Measurements from ENCODE around the gene TFAP2D.

Gene TFAP2D

DNA sequence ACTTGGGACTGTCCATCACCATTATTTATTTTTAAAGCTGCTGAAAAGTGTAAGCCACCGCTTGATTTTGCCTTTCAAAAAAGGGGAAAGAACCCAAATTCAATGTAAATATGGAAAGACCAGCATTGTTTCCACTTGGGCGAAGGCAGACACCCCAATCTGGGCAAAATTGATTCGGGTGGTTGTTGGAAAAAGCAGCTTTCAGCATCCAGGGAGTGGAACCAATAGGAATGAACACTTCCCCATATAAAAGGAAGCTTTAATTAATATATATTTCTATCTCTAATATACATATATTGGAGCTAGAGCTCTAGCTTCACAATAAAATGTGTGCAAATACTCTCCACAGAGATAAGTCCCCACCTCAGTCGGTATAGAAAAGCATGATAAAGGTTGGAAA lies at the start of gene TFAP2D:
TFAP2D (plus strand) TSS at position 301 of the 400 bp plus-strand sequence. CDS start 530 bp downstream, outside the sequence.
- no peak for DNase-seq (ENCODE audit: low read depth)

DNA sequence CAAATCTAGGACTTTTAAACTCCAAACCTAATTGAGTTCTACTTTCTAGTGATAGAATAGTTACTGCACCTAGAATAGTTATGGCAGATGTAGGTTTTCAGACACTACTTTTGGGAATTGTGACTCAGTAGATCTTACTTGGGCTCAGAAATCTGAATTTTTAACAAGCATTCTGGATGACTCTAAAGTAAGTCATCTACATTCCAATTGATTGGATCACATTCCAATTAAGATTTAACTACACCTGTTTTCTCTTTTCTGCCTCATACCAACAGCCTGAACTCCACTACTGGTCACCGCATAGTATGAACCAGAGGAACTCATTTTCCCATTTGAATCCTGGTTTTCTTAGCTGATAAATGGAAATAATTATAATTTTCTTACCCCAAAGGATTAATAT lies 49.5 kb upstream of the TFAP2D start:
- no peak for DNase-seq (ENCODE audit: low read depth)

DNA sequence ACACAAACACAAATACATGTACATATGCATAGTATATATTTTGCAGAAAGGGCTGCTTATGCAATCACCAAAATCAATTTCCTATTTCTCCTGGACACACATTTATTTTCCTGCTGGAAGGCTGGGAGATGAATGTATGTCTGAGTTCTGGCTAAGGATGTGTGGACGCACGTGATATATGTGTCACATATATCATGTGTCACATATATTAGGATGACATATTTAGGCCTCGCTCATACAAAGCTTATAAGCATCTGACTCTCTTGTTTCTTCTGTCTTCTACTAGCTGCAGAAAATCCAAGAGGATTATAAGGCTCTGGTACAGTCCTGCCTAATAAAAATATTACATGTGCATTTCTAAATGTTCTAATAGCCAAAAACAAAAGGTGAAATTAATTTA lies 47.2 kb upstream of the TFAP2D start:
- DNase-seq (ENCODE audit: low read depth): no peak

DNA sequence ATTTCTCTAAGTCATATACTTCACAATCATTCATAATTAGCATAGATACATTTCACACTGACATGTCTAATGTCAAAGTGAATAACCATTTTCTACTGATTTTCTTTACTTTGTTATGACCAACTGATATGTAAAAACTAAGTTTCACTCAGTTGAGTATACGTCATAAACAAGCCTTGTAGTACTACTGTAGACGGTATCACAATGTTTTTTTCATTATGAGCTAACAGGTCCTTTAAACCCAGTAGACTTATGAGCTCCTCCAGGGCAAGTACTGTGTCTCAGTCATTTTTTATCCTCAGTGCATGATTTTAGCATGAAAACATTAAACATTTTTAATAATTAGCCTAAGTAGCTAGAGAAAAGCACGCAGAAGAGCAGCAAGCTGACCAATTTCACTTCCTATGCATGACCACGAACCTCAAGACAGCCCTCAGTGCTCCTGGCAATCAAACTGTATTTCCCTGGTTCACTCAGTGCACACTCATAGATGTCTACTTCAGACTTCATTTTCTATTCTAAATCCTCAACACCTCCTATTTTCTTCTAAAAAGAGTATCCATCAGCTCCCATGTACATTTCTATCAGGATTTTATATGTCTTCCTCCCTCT lies 32.0 kb upstream of the TFAP2D start:
- DNase-seq (ENCODE audit: low read depth): no peak

DNA sequence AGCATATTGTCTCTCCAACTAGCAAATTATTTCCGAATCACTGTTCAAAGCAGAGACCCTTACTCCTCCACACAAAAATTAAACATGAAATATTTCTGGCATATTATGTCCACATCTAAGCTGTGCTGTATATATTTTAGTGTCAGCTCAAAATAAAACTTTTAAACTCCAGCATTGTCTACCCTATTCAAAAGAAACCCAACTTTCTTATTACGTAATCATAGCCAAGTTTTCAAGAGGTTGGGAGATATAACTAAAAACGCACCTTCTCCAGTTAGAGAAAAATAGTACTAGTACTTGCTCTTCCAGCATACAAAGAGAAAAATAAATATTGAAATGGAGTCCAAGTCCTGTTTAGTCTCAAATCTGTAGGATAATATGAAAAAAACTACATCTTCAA lies 24.1 kb upstream of the TFAP2D start:
- DNase-seq (ENCODE audit: low read depth): no peak

DNA sequence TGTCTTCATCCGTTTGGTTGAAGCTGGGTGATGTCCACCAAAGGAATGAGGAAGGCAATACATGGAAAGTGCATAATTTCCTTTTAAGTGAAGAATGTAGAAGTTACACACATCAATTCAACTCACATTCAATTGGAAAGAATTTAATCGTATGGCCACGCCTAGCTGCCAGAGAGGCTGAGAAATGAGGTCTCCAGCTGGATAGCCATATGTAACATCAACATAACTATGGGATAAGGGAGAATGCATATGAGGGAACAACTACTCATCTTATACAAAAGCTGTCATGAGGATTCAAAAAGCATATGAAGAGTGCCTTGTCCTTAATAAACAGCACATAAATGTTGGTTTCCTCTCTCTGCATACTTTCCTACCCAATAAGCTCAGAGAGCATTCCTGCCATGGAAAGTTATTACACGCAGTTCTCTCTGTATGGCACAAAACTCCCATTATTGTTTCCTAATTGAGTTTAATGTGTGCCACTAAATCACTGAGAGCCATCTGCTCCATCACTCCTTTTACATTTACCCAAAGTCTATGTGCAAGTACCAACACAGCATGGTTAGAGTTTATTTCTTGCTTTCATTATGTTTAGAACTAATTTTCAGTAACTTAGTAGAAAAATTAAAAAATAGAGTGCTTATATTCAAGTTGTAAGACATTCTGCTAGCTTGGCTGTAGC lies 21.4 kb upstream of the TFAP2D start:
- DNase-seq (ENCODE audit: low read depth): no peak

DNA sequence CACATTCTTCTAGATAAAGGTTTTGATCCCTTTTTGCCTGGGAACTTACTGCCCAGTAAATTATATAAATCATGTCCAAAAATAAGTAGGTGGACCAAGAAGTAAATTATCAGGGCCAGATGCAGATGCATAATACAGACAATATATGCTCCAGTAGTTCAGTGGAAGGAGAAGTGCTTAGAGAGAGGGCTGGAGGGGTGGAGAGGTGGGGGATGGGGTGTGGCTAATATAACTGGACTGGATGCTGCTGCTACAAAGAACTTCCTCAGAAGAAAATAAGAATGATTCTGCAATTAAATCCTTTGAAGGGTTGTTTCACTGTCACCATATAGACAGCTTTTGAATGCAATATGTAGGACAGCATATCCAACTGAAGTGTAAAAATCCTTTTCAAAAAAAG lies 14.8 kb upstream of the TFAP2D start:
- DNase-seq (ENCODE audit: low read depth): no peak

DNA sequence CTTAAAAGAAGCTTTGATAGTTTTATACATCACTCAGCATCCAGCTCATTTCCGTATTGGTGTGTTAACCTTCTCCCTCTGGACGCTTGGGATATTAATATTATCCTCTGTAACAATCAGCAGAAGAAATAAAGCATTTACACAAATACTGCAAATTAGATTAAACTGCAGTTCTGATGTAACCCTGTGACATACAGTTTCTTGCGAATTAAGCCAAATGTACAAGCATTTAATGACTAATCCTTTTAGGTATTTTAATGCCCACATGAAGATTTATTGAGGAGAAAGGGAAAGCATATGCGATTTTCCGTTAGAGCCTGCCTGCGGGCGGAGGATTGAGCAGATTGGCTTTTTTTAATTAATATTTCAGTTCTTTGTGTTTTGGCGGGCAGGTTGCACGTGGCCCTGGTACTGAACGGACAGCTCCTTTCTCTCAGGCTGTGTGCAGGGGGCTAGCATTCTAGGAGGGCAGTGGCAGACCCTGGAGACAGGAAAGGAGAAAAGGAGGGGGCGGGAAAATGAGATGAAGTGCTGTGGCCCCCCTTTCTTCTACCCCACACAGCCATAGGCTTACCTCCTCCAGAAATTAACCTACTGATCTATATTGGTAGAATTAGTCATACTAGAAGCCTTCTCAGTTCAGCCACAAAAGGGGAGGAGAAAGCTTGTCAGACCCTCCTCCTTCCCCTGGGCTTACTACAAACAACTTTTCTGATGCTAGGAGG lies 14.1 kb upstream of the TFAP2D start:
- DNase-seq (ENCODE audit: low read depth): no peak

DNA sequence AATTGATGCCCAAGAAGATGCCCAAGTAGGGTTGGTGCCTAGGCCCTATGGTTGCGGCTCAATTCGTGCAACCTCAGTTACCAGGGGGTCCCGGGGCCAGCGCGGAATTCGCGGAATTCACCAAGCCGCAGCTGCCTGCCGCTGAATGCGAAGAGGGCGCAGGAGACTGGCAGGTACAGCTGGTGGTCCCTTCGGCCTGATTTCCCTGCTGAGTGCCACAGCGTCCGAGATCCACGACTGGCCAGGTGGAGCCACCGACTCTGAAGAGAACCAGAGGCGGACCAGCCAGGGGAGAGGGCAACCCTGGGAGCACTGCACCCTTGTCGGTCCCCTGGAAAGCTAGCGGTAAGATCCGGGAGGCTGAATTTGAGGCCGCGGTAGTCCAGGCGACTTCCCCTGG lies 6.8 kb upstream of the TFAP2D start:
- DNase-seq (ENCODE audit: low read depth): no peak

DNA sequence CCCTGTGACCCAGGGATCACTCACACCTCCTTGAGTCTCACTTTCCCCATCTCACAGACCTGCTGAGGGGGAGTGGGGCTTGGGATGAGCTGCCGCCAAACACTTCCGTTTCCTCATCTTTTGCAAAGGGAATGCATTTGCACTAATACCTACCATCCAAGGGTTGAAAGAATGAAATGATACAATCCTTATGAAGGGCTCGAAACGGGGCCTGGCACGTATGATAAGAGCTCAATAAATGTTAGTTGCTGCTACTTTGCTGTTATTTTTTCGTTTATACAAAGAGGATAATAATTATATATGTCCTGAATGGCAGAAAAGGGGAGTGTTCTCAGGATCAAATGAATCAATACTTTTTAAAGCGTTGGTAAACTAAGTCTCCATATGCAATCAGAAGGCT lies 6.1 kb upstream of the TFAP2D start:
- DNase-seq (ENCODE audit: low read depth): no peak

DNA sequence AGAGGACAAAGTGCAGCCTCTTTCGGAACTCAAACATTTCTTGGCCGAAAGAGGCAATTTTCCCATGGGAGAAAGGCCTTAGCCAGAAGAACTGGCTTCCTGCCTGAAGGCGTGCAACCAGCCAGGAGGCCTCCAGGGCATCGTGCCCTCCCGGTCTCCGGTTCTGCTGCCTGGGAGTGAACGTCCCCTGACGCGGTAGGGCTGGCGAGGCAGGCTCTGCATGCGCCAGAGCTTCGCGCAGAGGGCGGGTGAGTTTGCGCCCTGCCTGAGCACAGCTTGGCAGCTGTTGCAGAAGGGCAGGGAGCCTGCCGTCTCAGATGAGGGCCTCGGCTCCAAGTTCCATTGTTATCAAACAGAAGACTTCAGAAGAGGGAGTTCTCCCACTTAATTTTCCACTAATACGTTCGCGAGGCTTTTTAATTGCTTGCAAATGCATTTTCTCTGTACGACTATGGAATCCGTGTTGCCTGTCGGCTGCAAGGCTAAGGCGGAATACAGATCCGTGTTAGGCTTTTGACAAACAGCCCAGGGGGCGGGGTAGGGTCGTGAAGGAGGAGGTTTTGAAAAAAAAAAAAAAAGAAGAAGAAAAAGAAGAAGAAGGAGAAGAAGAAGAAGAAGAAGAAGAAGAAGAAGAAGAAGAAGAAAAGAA lies 5.5 kb upstream of the TFAP2D start:
- no peak for DNase-seq (ENCODE audit: low read depth)

DNA sequence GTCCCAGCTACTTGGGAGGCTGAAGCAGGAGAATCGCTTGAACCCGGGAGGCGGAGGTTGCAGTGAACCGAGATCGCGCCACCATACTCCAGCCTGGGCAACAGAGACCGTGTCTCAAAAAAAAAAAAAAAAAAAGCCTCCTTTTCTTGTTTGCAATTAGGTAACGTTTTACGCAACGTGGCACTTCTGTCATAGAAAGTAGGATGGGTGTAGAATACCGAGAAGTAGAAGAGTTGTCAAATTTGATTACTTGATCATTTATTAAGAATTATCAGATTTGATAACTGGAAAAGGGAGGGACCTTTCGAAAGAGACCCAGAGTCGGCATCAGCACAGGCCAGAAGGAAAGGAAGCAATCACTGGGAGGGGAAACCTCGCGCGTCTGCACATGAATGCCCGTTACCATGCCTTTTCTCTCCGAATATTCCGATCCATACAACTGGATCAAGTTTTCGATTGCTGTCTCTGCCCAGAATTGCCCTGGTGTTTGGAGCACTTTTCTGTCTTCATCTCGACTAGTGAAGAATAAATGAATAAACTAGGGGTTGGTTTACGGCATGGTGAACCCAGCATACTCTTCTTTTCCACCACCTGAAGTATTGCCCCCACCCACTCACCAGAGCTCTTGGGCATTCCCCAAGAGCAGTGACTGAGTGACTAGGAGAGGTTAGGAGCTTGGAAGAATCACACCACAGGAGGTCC lies 4.5 kb upstream of the TFAP2D start:
- no peak for DNase-seq (ENCODE audit: low read depth)

DNA sequence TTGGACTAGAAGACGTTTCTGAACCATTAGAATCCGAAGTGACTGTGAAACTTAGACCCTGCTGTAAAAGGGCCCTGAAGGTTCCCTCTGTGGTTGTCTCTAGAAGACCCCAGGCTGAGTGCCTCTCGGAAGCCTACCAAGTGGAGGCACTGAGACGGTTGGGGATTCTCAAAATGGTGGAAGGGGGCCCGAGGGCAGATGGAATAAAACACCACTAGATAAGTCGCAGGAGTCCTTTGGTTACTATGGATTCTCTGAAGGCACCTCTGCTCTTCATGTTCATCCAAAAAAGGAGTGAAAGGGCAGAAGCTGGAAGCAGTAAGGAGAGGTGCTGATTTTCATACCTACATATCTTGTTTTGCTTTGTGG lies 4.0 kb upstream of the TFAP2D start:
- DNase-seq (ENCODE audit: low read depth): no peak

DNA sequence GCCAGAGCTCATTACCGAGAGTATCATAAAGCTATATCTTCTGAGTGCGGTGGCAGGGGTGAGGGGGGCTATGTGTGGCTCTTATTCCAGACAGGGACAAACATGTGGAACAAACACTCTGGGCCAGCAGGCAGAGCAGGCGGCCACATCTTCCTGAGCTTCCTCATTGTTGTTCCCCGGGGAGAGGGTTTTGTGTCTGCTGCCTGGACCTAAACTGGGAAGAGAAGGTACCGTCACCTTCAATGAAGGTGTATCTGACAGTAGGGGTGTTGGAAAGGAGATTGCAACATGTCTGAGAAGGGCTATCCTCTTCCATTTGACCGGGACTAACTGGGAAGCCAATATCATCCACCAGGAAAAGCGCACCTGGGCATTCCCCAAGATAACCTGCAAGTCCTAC lies 1.6 kb upstream of the TFAP2D start:
- DNase-seq (ENCODE audit: low read depth): no peak

DNA sequence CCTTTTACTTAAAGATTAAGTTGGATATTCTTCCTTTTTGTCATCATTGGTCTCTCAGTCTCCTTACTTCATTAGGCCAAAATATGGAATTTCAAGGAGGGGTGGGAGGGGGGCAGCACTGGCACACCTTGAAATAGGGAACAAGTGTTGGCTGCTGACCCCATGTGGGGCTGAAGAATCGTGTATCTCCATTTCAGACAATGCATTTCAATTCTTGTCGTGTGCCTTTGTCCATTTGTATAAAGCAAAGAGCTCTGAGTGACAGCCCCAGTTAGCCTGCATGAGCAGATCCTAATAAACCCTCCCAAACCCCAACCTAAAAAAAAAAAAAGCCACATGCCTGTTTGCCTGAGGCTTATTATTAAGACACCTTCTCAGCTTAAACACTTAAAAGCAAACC lies 1.0 kb upstream of the TFAP2D start:
- DNase-seq (ENCODE audit: low read depth): no peak

DNA sequence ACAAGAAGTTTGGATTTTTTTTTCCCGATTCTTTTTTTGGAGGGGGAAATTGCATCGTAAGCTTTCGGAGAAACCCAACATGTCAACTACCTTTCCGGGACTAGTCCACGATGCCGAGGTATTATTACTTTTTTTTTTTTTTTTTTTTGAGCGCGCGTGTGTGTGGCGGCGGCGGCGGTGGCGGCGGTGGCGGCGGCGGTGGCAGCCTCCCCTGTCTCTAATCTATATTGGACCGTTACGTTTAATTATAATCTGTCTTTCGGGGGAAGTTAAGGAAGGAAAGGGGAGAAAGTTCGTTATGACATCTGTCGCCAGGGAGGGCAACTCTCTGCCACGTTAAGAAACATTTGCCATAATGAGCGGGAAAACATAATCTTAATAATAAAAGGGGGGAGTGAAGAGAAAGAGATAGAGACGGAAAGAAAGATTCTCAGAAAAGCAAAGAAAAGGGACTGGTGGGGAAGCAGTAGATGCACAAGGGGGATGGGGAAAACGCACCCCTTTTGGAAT lies 706 bp downstream of the TFAP2D start:
- DNase-seq (ENCODE audit: low read depth): no peak

DNA sequence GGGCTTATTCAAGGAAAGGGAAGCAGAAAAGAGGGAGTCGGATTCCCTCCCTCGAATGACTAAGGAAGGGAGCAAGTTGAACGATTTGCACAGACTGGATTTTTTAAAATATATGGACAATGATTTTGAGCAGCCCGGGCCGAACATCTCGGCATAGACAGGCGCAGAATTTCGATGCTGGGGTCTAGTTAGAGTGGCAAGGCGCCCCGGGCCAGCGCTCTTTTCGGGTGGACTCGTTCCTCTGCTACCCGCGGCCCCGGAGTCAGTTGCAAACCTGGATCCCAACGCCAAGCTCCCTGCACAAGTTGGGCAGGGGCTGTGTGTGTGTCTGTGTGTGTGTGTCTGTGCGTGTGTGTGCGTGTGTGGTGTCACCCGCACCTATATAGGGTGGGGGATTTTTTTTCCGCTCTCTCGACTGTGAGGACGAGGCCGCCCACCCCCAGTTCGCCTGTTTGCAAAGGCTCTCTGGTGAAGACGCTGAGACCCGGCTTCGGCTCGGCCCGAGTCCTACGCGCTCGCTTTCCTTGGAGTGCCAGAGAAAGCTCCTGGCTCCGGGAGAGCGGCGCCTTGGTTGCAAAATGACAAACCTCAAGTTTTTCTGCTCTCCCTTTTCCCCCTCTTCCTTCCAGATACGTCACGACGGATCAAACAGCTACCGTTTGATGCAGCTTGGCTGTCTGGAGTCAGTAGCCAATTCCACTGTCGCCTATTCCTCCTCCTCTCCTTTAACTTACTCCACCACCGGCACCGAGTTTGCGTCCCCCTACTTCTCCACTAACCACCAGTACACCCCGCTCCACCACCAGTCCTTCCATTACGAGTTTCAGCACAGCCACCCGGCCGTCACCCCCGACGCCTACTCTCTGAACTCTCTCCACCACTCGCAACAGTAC lies 1.4 kb downstream of the TFAP2D start:
- DNase-seq (ENCODE audit: low read depth): no peak

DNA sequence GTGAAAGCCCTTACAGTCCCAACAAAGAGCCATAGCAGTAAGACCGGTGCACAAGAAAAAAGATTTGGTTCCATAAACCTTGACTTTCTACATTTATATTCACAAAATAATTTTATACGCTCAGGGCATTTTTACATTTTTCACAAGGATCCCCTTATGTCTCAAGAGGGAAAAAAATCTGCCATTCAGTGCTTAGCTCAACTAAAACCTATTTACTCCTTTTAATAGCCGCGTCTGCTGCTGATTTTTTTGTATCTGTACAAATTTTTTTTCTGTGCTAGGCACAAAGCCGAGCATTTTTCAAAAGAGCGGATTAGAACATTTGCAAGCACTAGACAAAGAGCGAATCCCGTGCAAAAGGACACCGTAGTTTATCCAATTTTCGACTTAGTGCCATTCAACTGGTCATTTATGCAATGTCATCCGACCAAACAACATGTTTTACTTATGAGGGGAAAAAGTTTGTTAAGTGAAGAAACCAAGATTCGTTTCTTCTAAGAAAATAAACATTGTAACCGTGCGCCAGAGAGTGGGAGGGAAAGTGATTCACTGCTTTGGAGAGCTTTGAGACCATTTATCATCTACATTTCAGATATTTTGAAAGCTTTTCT lies 3.7 kb downstream of the TFAP2D start:
- DNase-seq (ENCODE audit: low read depth): peak; percentile 0

DNA sequence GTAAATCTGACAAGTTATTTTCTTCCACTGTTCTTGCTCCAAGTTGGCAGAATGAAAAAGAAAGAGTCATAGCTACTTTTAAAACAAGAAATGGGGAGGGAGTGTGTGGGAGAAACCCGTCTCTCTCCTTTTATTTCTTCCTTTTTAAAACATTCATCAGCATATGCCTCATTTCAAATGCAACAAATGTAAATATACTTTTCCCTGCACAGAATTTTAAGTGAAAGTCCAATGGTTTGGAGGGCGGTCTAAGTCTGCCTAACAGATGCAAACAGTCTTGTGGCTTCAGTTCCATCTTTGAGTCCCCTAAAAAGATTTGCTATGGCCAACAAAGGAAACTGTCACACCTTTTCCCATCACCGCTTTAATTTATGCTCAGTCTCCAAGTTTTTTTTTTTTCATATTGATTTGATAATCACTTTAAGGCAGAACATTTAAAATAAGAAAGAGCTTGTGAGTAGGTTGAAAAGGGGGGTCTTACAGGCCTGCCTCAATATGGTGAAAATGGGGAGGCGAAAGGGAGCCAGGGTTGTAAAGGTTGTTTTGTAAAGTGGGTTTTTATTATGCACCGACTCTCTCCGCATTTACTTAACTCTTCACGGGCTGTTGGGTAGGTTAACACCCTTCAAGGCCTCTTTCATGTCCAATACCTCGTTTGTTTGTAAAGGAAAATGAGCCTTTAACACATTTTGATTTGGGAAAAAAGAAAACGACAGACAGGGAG lies 4.6 kb downstream of the TFAP2D start:
- DNase-seq (ENCODE audit: low read depth): no peak

DNA sequence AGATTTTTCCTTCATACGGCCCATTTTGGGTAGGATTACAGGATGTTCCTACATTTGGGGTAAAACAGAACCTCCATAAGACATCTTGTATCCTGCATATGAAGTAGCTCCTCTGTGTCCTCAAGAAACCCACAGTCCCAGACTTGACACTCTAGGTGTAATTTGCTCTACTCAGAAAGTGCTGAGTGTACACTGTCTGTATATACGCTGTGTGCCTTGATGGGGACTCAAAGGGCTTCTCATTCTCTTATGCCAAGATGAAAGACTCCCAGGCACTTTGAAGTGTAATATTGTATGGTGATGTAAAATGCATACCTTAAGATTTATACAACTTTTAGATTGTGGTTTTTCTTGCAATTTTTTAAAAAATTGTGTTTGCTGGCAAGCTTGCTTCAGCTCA lies 5.2 kb downstream of the TFAP2D start:
- no peak for DNase-seq (ENCODE audit: low read depth)

Measured in amniotic epithelial cell (primary cell).